ENCODE measurements around the gene P2RY14. TPM values are rescaled to one million over a fixed set of nuclear protein-coding genes. Genes with fewer than 3 reads are reported as not detected.

The P2RY14 gene
- total RNA-seq, 1 experiment from 2014 or later: not detected

DNA sequence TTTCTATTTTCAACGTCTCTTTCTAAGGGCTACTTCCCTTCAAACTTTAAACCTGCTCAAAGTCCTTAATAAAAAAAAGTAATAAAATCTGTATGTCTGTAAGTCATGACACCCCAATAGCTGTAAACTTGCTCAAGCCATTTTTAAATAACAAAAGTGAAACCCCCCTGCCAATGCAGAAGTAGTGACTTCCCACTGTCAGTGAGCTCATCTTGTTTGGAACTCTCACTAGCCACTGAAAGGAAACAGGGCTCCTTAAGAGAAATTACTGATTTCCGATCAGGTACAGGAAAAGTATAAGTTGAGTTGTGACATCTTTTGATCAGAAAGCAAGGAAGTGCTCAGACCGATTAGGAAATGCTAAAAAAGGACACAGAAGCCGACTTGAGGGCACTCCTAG, 47.7 kb downstream of the P2RY14 start:
- no peak for TF ChIP-seq CTCF (IDR thresholded peaks at IDR 0.05; ENCODE audit: insufficient read depth in 1 of 2, low read depth in 1 of 2, low read length in 1 of 2, severe bottlenecking in 1 of 2, unreplicated experiment in 1 of 2)
- peaks cover 24% of the 10 kb centered on the region for H3K4me1 Mint-ChIP-seq (ENCODE audit: low read depth, unreplicated experiment)
- Histone ChIP-seq H3K27me3 (replicated peaks; ENCODE audit: control insufficient read depth, insufficient read depth, low read length) (no peaks in the 10 kb centered on the region), H3K9me3 (no peaks in the 10 kb centered on the region), H3K4me1 (peaks cover 28% of the 10 kb centered on the region), H3K36me3 (ENCODE audit: control insufficient read depth, insufficient read depth, low read length) (no peaks in the 10 kb centered on the region), H3K4me3 (ENCODE audit: low read depth, low read length) (no peak overlapping the region)
- DNase-seq: no peak
- peaks cover 4% of the 10 kb centered on the region for H3K36me3 Mint-ChIP-seq (ENCODE audit: insufficient read depth, unreplicated experiment)
- intact Hi-C loops (cut with micrococcal nuclease; ENCODE audit: unreplicated experiment): no loop called here
- CTCF ChIA-PET: no interaction called here
- no TSS peak for BruUV-seq (replicated peaks)
- no peak overlapping the region for H3K4me3 Mint-ChIP-seq (ENCODE audit: unreplicated experiment)
- POLR2A ChIA-PET: no interaction called here
- H3K9me3 Mint-ChIP-seq (ENCODE audit: unreplicated experiment): no peaks in the 10 kb centered on the region
- H3K27ac Mint-ChIP-seq (ENCODE audit: unreplicated experiment): no peak overlapping the region
- H3K27me3 Mint-ChIP-seq (ENCODE audit: insufficient read depth, unreplicated experiment): no peaks in the 10 kb centered on the region

DNA sequence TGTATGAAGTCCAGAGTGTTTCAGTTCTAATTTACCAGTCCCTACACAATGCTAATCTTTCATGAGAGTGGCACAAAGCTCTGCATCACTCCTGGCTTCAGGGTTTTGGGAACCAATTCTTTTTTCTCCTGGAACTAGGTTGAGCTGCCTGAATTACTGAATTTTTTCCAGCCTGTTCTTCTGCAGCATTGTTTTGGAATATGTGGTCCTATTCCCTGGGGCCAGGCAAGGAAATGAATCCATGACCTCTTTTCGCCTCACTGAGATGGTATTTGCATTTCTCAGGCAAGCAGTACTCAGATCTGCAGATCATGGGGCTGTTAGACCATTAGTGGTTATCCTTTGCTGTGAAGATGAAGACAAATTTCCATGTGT, 49.7 kb downstream of the P2RY14 start:
- Histone ChIP-seq H3K27me3 (replicated peaks; ENCODE audit: control insufficient read depth, insufficient read depth, low read length) (no peaks in the 10 kb centered on the region), H3K9me3 (no peaks in the 10 kb centered on the region), H3K4me1 (peaks cover 28% of the 10 kb centered on the region), H3K36me3 (ENCODE audit: control insufficient read depth, insufficient read depth, low read length) (no peaks in the 10 kb centered on the region), H3K4me3 (ENCODE audit: low read depth, low read length) (no peak overlapping the region)
- BruUV-seq (replicated peaks): no TSS peak
- H3K4me1 Mint-ChIP-seq (ENCODE audit: low read depth, unreplicated experiment): peaks cover 26% of the 10 kb centered on the region
- no peak overlapping the region for H3K4me3 Mint-ChIP-seq (ENCODE audit: unreplicated experiment)
- no peak for TF ChIP-seq CTCF (IDR thresholded peaks at IDR 0.05; ENCODE audit: insufficient read depth in 1 of 2, low read depth in 1 of 2, low read length in 1 of 2, severe bottlenecking in 1 of 2, unreplicated experiment in 1 of 2)
- DNase-seq: no peak
- ChIA-PET CTCF (interaction anchor here (1.3 kb wide), 1 partner anchor 60 kb away, joined by 4 read pairs; no protein-coding TSS in a partner anchor), POLR2A (no interaction called here)
- H3K27me3 Mint-ChIP-seq (ENCODE audit: insufficient read depth, unreplicated experiment): no peaks in the 10 kb centered on the region
- H3K9me3 Mint-ChIP-seq (ENCODE audit: unreplicated experiment): no peaks in the 10 kb centered on the region
- no peak overlapping the region for H3K27ac Mint-ChIP-seq (ENCODE audit: unreplicated experiment)
- H3K36me3 Mint-ChIP-seq (ENCODE audit: insufficient read depth, unreplicated experiment): peaks cover 6% of the 10 kb centered on the region
- intact Hi-C loops (cut with micrococcal nuclease; ENCODE audit: unreplicated experiment): loop anchor here (10.0 kb wide), 2 partner anchors 196 to 406 kb away; no protein-coding TSS in a partner anchor

DNA sequence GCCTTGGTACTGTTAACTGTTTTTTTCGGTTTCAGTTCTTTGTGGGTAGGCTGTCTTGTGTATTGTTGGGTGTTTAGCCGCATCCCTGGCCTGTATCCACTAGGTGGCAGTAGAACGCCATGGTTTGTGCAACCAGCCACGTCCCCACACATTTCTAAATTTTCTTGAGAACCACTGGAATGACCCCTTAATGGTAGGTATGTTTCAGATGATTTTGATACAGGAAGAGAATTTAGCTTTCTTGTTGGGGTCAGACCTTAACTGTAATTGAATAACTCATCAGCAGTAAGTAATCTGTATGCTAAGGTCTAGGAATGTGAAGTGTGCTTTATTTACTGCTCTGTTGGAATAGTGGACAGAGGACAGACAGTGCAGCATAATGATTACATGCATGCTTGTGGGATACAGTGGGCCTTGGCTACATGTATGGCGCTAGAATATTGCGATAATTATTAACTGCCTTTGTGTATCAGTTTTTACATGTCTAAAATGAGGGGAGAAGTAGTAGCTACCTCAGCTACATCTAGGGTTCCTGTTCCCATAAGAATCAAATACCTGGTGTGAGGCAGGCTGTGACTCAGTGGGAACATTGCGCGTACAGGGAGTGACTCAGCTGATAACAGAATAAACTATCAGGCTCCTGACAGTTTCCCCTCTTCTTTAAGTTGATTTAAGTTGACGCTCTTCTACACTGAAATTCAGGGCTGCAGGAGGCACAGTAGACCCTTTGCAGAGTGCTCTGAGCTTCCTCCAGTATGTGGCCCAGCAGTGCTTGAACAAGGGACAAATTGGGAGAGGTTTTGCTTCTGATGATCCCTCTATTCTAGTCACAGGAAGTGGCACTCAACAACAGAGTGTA, 50.3 kb downstream of the P2RY14 start:
- no peaks in the 10 kb centered on the region for H3K9me3 Mint-ChIP-seq (ENCODE audit: unreplicated experiment)
- POLR2A ChIA-PET: no interaction called here
- no peak overlapping the region for H3K27ac Mint-ChIP-seq (ENCODE audit: unreplicated experiment)

More for the DNA sequence above, 50.3 kb downstream of the P2RY14 start:
- Histone ChIP-seq H3K4me3 (ENCODE audit: low read depth, low read length) (no peak overlapping the region), H3K27me3 (replicated peaks; ENCODE audit: control insufficient read depth, insufficient read depth, low read length) (no peaks in the 10 kb centered on the region), H3K4me1 (peaks cover 28% of the 10 kb centered on the region), H3K9me3 (no peaks in the 10 kb centered on the region), H3K36me3 (ENCODE audit: control insufficient read depth, insufficient read depth, low read length) (no peaks in the 10 kb centered on the region)
- peak; percentile 74 to 78 for TF ChIP-seq CTCF (IDR thresholded peaks at IDR 0.05; ENCODE audit: insufficient read depth in 1 of 2, low read depth in 1 of 2, low read length in 1 of 2, severe bottlenecking in 1 of 2, unreplicated experiment in 1 of 2)
- intact Hi-C loops (cut with micrococcal nuclease; ENCODE audit: unreplicated experiment): loop anchor here (1.0 to 10.0 kb wide), 6 partner anchors 55 to 407 kb away; no protein-coding TSS in a partner anchor
- Mint-ChIP-seq H3K36me3 (ENCODE audit: insufficient read depth, unreplicated experiment) (peaks cover 6% of the 10 kb centered on the region), H3K4me3 (ENCODE audit: unreplicated experiment) (peak overlapping the region; percentile 35), H3K27me3 (ENCODE audit: insufficient read depth, unreplicated experiment) (no peaks in the 10 kb centered on the region), H3K4me1 (ENCODE audit: low read depth, unreplicated experiment) (peaks cover 26% of the 10 kb centered on the region)
- no TSS peak for BruUV-seq (replicated peaks)
- peak; percentile 57 to 78 for DNase-seq
- CTCF ChIA-PET: interaction anchor here (1.3 kb wide), 1 partner anchor 60 kb away, joined by 4 read pairs; no protein-coding TSS in a partner anchor
